Activated CD8-positive, alpha-beta memory T cell treated with anti-CD3 and anti-CD28 coated beads for 1 hour (primary cell): ENCODE data around the gene LYPD3.

Experiments used
- DNase-seq, 2 donors: peaks; one replicate each; pipeline ENCODE4 v3.0.0-alpha.2; 2020; ENCODE audit warnings: low read depth in 1 of 2; ENCODE audit errors: extremely low read depth in 1 of 2

The LYPD3 gene

DNA sequence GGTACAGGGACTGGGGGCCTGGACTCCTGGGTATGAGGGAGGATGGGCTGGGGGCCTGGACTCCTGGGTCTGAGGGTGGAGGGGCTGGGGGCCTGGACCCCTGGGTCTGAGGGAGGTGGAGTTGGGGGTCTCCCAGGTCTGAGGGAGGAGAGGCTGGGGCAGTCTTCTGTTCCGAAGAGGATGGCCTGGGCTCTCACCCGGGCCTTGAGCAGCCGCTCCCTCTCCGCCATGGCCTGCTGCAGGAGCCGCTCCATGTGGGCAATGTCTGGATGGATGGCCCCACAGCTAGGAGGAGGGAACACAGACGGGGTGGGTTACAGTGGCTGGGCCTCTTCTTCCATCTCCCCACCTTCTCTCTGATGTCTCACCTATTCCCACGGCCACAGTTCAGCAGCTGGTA lies 21.0 kb upstream of the LYPD3 start:
- no peak for DNase-seq

DNA sequence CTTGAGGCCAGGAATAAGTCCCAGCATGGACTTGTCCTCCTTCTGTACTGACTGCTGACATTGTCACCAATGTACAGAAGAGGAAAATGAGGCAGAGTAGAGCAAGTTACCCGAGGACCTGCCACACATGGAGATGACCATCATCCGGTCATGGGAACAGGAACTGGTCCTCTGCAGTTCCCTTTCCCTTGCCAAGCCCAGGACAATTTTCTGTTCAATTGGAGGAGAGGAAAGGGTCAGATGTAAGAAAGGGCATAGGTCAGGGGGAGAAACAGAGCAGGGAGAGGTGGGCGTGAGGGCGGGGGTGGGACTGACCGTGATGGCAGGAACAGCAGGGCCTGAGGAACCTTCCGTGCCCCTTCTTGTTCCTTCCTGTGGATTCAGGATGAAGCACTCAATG lies 20.5 kb upstream of the LYPD3 start:
- no peak for DNase-seq

GRCh38 chr19:43483281-43483680 lies 17.9 kb upstream of the LYPD3 start:
- DNase-seq, result no peak

- no peak for DNase-seq
Observed at GRCh38 chr19:43482193-43482592, 16.8 kb upstream of the LYPD3 start.

GRCh38 chr19:43481701-43482100 lies 16.3 kb upstream of the LYPD3 start:
- no peak for DNase-seq

DNA sequence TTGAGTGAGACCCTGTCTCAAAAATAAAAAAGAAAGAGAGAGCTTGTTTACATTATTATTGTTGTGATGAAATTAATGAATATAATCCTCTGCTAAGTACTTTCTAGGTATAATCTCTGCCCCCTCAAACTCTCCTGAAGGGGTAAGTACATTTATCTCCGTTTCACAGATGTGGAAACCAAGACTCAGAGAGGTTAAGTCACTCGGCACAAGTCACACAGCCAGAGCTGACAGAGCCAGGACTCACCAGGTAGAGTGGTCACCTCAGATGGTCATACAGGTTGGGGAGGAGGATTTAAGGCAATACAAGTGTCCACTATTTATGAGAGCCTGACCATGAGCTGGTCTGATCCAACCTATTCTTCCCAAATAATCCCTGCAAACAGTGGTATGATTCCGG lies 15.2 kb upstream of the LYPD3 start:
- DNase-seq, result no peak

GRCh38 chr19:43479961-43480561 lies 14.7 kb upstream of the LYPD3 start:
- DNase-seq, result no peak

DNA sequence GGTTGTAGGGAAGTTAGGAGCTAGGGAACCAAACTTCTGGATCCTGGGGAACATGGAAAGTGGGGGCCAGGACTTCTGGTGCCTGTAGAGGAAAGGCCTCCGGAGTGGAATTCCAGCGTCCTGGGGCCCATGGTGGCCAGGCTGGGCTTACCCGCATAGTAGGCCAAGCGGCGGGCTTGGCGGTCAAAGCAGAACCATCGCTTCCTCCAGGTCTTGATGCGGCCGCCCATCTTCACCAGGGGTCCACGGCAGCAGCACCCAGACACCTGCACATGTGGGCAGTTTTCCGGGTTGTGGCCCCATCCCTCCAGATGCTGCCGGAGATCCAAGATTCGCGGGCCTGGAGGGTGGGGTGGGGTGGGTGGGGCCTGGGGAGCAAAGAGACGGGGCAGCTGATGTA lies 13.8 kb upstream of the LYPD3 start:
- DNase-seq, result no peak

- no peak for DNase-seq
Observed at GRCh38 chr19:43478323-43478722, 12.9 kb upstream of the LYPD3 start.

- no peak for DNase-seq
Observed at GRCh38 chr19:43476606-43477005, 11.2 kb upstream of the LYPD3 start.

DNA sequence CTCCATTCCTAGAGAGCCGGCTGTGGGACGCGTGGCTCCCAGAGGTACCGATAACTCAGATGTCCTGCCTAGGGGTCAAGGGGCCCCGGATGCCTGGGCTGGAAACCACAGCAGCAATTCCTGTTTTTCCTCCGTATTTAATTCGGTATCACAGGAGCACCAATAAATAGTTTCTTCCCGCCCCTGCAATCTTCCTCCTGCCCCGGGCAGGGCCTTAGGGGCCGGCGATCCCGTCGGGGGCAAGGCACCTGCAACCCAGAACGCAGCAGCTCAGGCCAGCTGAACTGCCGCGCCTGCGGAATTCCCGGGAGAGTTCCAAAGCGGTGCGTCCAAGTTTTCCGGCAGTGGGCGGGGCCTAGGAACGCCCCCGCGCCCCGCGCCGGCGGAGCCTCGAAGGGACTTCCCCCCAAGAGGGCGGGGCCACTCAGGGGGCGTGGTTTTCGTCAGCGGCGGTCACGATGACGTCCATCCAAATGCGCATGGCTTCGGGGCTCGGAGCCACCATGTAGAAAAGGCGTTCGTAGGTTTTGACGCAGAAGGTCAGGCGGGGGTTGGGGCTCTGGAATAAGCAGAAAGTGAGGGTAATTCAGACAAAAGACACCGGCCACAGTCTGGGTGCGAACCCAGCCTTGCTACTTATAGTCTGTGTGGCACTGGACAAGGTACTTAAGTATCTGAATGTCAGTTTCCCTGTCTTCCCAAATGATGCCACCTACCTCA lies 9.7 kb upstream of the LYPD3 start:
- DNase-seq, result peak; percentile 91 to 95

DNA sequence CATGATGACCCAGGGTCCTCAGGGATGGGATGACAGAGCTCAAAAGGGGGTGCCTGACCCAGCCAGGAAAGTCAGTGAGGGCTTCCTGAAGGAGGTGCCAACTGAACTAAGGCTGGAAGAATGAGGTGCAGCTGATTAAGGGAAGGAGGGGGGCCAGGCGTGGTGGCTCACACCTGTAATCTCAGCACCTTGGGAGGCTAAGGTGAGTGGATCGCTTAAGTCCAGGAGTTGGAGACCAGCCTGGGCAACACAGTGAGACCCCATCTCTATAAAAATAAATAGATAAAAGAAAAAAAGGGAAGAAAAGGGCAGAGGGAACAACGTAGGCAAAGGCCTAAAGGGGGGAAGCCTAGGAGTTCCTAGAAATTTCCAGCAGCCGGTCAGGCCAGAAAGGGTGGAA lies 9.1 kb upstream of the LYPD3 start:
- no peak for DNase-seq

GRCh38 chr19:43471091-43471490 lies 5.7 kb upstream of the LYPD3 start:
- no peak for DNase-seq

- peak; percentile 19 to 68 for DNase-seq
Observed at GRCh38 chr19:43470288-43470687, 4.9 kb upstream of the LYPD3 start.

- no peak for DNase-seq
Observed at GRCh38 chr19:43469160-43469480, 3.7 kb upstream of the LYPD3 start.

- no peak for DNase-seq
Observed at GRCh38 chr19:43468354-43469159, 3.1 kb upstream of the LYPD3 start.

DNA sequence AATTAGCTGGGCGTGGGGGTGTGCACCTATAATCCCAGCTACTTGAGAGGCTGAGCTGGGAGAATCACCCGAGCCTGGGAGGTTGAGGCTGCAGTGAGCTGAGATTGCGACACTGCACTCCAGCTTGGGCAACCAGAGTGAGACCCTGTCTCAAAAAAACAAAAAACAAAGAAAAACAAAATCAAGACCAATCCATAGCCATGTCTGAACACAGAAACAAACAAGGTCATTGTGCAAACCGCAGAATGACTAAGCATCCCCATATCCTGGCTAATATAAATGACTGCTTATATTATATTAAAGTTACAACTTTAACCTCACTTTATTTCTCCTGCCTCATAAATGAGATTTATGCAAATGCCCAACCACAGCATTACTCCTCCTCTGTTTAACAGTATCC lies 2.3 kb upstream of the LYPD3 start:
- no peak for DNase-seq

DNA sequence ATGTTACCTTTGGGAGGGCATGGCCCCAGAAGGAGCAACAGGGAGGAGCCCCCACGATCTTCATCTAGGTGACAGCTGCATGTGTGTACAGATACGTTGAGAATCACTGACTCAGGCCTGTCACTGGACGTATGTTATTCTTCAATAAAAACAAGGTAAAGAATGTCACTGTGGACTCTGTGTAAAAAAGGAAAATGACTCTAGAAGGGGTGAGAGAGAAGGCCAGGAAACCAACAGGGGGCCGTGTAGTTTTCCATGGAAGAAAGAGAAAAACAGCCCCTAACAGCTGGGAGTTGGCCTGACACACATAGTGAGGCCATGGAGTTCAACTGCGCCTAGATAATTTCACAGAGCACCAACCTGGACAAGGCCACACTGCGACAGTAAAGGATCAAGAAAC lies 1.9 kb upstream of the LYPD3 start:
- DNase-seq, result no peak

- DNase-seq, result no peak
Observed at GRCh38 chr19:43466793-43467192, 1.4 kb upstream of the LYPD3 start.

DNA sequence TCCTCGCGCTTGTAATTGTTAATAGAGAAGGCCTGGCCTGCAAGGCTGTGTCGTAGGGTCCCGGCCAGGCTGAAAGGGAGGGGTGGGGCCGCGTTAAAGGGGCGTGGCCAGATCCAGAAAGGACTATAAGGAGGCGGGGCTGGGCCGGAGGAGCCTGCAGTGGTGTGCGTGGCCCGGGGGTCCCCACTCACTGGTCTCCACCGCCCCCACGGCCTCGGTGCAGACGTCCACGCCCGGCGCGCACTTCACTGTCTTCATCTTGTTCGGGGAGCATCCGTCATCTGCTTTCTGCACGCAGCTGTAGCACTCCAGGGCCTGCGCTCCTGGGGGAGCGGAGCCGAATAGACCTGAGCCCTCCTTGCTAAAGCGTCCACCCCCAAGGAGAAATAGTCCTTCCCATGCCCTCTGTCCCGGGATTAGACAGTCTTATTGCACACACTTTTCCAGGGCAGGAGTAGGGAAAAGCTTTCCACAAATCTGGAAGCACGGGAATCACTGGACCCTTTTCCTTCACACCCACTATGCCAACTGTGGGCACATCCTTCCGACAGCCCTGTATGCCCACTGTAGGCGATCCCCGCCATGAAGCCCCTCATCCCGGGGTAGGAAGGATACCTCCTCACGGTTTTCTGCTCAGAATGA lies 1.2 kb downstream of the LYPD3 start:
- DNase-seq, result peak in 1 of 2 donors; percentile 63

DNA sequence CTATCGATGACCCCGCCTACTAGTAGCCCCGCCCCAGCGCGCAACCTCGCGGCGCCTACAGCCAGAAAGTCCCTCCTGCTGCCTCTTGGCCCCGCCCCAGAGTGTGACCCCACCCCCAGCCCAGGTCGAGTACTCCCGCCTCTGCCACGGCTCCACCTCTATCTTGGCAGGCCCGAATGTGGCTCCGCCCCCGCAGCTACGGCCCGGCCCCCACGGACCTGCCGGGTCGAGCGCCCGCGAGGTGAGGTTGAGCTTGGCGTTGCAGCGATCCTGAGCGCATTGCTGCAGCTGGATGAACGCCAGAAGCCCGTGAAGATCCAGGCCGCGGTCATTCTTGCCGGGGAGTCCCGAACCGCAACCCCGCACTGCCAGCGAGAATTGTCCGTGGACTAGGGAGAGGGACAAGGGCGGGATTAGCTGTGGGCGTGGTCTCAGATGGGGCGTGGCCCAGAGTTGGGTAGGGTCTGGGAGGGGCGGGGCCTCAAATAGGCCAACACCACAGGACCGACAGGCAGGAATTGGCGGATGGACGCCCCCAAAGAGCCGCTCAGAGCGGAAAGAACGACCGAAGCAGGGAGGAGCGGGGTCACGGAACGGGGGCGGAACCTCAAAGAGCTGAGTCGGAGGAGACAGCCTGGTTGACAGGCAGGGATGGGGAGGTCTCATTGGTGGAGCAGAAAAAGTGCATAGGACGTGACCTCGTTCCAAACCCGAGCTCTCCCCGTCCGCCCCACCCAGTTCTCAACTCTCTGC lies 1.9 kb downstream of the LYPD3 start:
- DNase-seq, result peak; percentile 99
